ENCODE results near the gene PTPRA. TPM values are rescaled to one million over a fixed set of nuclear protein-coding genes. Genes with fewer than 3 reads are reported as not detected.
A peak's percentile ranks its signal among the peaks of the same experiment; 100 is the strongest.

Gene PTPRA
- polyA plus RNA-seq, 2 donors: 11.5 to 21.7 TPM

DNA sequence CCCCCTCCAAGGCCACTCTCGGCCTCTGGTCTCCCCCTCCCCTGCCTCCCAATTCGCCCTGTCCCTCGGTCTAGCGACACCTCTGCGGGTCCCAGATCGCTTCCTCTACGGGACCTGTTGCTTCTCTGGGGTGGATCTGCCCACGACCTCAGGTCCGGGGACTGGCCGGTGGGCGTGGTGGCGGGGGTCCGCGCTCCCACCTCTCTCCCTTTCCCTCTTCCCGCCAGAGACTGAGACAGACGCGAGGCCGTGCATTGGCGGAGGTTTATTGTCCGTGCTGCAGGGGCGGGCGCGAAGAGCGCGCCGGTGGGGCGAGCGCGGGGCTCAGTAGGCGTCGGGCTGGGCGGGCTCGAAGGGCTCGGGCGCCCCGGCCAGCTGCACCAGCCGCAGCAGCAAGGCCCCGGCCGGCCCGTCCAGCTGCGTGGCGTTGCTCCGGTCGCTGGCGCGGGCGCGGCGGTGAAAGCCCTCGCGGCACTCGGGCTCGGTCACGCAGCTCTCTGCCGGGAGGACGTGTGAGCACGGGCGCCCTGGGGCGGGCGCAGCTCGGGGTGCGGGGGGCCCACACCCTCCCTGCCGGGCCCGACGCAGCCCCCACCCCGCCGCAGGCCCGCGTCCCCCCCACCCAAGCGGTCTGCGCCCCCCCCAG, 209.1 kb downstream of the PTPRA start:
- Histone ChIP-seq H3K4me1 (ENCODE audit: control insufficient read depth in 2 of 2, insufficient read depth in 2 of 2, low read length in 1 of 2) (peaks cover 2 to 10% of the 10 kb centered on the region in 2 donors), H3K4me3 (ENCODE audit: low read depth in 1 of 2, low read length in 2 of 2) (peak overlapping the region; percentile 34 to 40), H3K27ac (ENCODE audit: low read depth in 2 of 2, low read length in 1 of 2) (no peak overlapping the region), H3K9me3 (ENCODE audit: control insufficient read depth in 2 of 2, insufficient read depth in 1 of 2, low read depth in 1 of 2, low read length in 1 of 2) (peaks cover 0 to 3% of the 10 kb centered on the region in 2 donors), H3K36me3 (ENCODE audit: control insufficient read depth in 2 of 2, insufficient read depth in 2 of 2, low read length in 1 of 2) (no peaks in the 10 kb centered on the region), H3K27me3 (ENCODE audit: control insufficient read depth in 1 of 2, insufficient read depth in 2 of 2, low read length in 2 of 2) (peaks cover 0 to 12% of the 10 kb centered on the region in 2 donors)
- 5% methylated on average over 55 to 71 of the region's 71 CpGs for WGBS, 2 donors

DNA sequence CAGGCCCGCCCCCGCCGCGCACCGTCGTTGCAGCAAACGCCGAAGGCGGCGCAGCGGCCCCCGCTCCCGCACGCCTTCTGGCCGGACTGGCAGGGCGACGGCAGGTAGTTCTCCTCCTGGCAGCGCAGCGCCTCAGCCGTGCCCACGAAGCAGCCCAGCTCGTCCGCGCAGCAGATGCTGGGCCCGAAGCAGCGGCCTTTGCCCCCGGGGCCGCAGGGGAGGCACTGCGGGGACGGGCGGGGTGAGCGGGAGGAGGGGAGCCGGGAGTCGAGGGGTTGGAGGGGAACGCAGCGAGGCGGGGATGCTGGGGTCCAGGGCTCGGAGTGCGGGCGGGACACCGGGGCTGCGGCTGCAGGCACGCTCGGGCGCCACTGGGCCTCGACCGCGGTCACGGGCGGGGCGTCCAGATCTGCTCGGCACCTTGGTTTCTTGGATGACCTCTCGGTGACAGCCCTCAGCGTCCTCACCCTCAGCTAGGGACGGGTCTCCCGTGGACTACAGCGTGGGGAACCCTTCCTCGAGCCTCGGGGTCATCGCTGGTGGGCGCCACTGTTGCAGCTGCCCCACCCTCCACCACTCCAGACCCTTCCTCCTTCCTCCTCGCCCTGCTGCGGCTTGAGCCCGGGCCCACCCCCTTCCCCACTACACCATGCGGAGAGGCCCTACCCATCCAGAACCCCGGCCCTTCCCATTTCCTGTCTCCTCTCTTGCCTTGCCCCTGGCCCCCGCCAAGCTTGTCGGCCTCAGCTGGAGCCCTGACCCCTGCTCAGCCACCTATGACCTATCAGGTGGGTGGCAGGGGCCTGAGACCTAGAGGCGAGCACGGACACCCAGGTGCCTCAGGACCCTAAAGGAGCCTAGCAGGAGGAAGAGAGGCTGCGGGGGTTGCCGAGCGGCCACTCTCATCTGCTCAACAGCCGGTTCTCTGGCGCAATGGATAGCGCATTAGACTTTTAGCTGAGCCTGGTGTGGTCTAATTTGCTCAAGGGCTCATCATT, 210.0 kb downstream of the PTPRA start:
- Histone ChIP-seq H3K36me3 (ENCODE audit: control insufficient read depth in 2 of 2, insufficient read depth in 2 of 2, low read length in 1 of 2) (no peaks in the 10 kb centered on the region), H3K27me3 (ENCODE audit: control insufficient read depth in 1 of 2, insufficient read depth in 2 of 2, low read length in 2 of 2) (peaks cover 0 to 12% of the 10 kb centered on the region in 2 donors), H3K4me1 (ENCODE audit: control insufficient read depth in 2 of 2, insufficient read depth in 2 of 2, low read length in 1 of 2) (peaks cover 2 to 10% of the 10 kb centered on the region in 2 donors), H3K27ac (ENCODE audit: low read depth in 2 of 2, low read length in 1 of 2) (no peak overlapping the region), H3K4me3 (ENCODE audit: low read depth in 1 of 2, low read length in 2 of 2) (peak overlapping the region; percentile 21 to 40), H3K9me3 (ENCODE audit: control insufficient read depth in 2 of 2, insufficient read depth in 1 of 2, low read depth in 1 of 2, low read length in 1 of 2) (peaks cover 0 to 3% of the 10 kb centered on the region in 2 donors)
- WGBS, 2 donors: 18 to 19% methylated on average over 49 to 76 of the region's 76 CpGs

DNA sequence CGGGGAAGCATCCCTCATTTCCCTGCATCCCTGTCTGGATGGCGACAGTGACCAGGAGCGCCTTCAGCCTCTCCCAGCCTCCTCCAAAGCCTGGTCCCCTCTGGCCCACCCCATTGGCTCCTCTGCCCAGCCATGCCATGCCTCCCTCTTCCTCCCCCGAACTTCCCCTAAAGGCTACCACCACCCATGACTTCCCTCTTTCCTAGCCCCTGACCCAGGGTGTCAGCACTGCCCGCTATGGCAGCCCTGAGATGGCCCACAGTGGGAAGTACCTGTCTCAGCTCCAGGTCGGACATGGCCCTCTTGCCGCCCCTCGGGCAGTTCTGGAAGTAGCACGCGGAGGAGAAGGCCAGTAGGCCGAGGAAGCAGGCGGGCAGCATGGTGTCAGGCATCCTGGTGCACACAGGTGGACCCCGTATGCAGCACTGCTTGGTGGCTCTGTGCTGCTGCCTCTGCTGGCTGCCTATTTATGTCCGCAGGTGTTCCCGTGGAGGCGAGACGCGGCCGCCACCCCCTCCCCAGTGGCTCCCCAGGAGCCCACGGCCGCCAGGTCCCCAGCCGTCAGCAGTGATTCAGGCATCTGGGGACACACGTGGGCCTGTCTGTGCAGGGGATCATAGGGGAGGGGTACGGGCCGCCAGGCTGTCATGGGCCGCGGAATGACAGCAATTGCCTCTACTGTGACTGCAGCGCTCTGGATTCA, 211.2 kb downstream of the PTPRA start, which contains the start of gene AVP:
AVP (minus strand) TSS at position 442 of the 703 bp plus-strand sequence; CDS start at position 392, 50 bp downstream.
- Histone ChIP-seq H3K9me3 (ENCODE audit: control insufficient read depth in 2 of 2, insufficient read depth in 1 of 2, low read depth in 1 of 2, low read length in 1 of 2) (peaks cover 0 to 3% of the 10 kb centered on the region in 2 donors), H3K4me1 (ENCODE audit: control insufficient read depth in 2 of 2, insufficient read depth in 2 of 2, low read length in 1 of 2) (peaks cover 2 to 10% of the 10 kb centered on the region in 2 donors), H3K36me3 (ENCODE audit: control insufficient read depth in 2 of 2, insufficient read depth in 2 of 2, low read length in 1 of 2) (no peaks in the 10 kb centered on the region), H3K4me3 (ENCODE audit: low read depth in 1 of 2, low read length in 2 of 2) (no peak within 1 kb of the TSS), H3K27ac (ENCODE audit: low read depth in 2 of 2, low read length in 1 of 2) (no peak within 1 kb of the TSS), H3K27me3 (ENCODE audit: control insufficient read depth in 1 of 2, insufficient read depth in 2 of 2, low read length in 2 of 2) (peaks cover 0 to 12% of the 10 kb centered on the region in 2 donors)
- WGBS, 2 donors: 85% methylated on average over 28 of the region's 28 CpGs

DNA sequence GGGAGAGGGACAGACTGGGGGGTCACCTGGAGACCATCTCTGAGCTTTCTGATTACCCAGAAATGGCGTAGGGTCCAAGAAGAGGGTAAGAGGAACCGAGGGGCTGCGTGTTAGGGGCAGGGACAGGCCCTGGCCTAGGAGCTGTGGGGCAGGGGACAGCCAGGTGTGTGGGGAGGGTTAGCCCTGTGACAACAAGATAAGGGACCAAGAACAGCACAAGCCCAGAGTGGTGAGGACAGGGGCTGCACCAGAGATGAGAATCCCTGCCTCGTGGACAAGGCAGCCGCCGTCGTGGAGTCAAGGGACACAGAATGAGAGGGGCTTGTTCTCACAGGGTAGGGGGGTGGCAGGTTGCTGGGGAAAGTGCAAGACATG, 211.7 kb downstream of the PTPRA start:
- H3K4me1 ChIP-seq (ENCODE audit: control insufficient read depth in 2 of 2, insufficient read depth in 2 of 2, low read length in 1 of 2): peaks cover 2 to 10% of the 10 kb centered on the region in 2 donors
- H3K27ac ChIP-seq (ENCODE audit: low read depth in 2 of 2, low read length in 1 of 2): no peak overlapping the region
- WGBS, 2 donors: 88 to 89% methylated on average over 7 of the region's 7 CpGs
- H3K4me3 ChIP-seq (ENCODE audit: low read depth in 1 of 2, low read length in 2 of 2): no peak overlapping the region
- H3K27me3 ChIP-seq (ENCODE audit: control insufficient read depth in 1 of 2, insufficient read depth in 2 of 2, low read length in 2 of 2): peaks cover 0 to 12% of the 10 kb centered on the region in 2 donors
- peaks cover 0 to 3% of the 10 kb centered on the region in 2 donors for H3K9me3 ChIP-seq (ENCODE audit: control insufficient read depth in 2 of 2, insufficient read depth in 1 of 2, low read depth in 1 of 2, low read length in 1 of 2)
- no peaks in the 10 kb centered on the region for H3K36me3 ChIP-seq (ENCODE audit: control insufficient read depth in 2 of 2, insufficient read depth in 2 of 2, low read length in 1 of 2)

DNA sequence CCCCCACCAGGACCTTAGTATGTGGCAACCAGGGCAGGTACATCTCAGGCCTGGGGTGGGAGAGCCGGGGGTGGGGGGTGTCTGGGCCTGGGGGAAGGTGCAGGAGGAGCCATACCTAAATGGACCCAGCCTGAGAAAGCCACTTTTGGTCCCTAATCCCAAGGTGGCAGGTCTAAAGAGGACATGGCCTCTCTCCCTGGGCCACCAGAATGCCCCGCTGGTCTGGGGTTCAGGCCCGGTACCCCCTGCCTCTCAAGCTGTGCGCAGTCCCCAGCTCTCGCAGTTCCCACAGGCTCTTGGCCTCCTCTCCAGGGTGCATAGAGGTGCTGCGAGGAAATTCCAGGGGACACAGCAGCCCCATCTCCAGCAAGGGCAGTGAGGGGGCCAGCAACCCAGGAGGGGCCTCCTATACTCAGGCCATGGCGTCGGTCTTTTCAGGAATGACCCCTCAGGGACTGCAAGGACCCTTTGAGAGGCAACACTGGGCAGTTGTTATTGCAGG, 212.3 kb downstream of the PTPRA start:
- Histone ChIP-seq H3K4me1 (ENCODE audit: control insufficient read depth in 2 of 2, insufficient read depth in 2 of 2, low read length in 1 of 2) (peaks cover 2 to 10% of the 10 kb centered on the region in 2 donors), H3K27ac (ENCODE audit: low read depth in 2 of 2, low read length in 1 of 2) (no peak overlapping the region), H3K36me3 (ENCODE audit: control insufficient read depth in 2 of 2, insufficient read depth in 2 of 2, low read length in 1 of 2) (no peaks in the 10 kb centered on the region), H3K27me3 (ENCODE audit: control insufficient read depth in 1 of 2, insufficient read depth in 2 of 2, low read length in 2 of 2) (peaks cover 0 to 12% of the 10 kb centered on the region in 2 donors), H3K4me3 (ENCODE audit: low read depth in 1 of 2, low read length in 2 of 2) (no peak overlapping the region), H3K9me3 (ENCODE audit: control insufficient read depth in 2 of 2, insufficient read depth in 1 of 2, low read depth in 1 of 2, low read length in 1 of 2) (peaks cover 0 to 3% of the 10 kb centered on the region in 2 donors)
- WGBS, 2 donors: 95% methylated on average over 8 of the region's 8 CpGs

- peaks cover 3 to 6% of the 10 kb centered on the region in 2 donors for H3K4me1 ChIP-seq (ENCODE audit: control insufficient read depth in 2 of 2, insufficient read depth in 2 of 2, low read length in 1 of 2)
- peaks cover 0 to 13% of the 10 kb centered on the region in 2 donors for H3K27me3 ChIP-seq (ENCODE audit: control insufficient read depth in 1 of 2, insufficient read depth in 2 of 2, low read length in 2 of 2)
- WGBS, 2 donors: 85 to 87% methylated on average over 7 of the region's 7 CpGs
- no peak overlapping the region for H3K27ac ChIP-seq (ENCODE audit: low read depth in 2 of 2, low read length in 1 of 2)
- H3K9me3 ChIP-seq (ENCODE audit: control insufficient read depth in 2 of 2, insufficient read depth in 1 of 2, low read depth in 1 of 2, low read length in 1 of 2): peaks cover 0 to 3% of the 10 kb centered on the region in 2 donors
- H3K36me3 ChIP-seq (ENCODE audit: control insufficient read depth in 2 of 2, insufficient read depth in 2 of 2, low read length in 1 of 2): no peaks in the 10 kb centered on the region
- H3K4me3 ChIP-seq (ENCODE audit: low read depth in 1 of 2, low read length in 2 of 2): no peak overlapping the region
Observed at GRCh38 chr20:3088031-3088430, 214.8 kb downstream of the PTPRA start.

Other genes starting within 250 kb of the PTPRA start
- 100 to 1,000 TPM; 135 to 175 TPM for gene NOP56, start 220.8 kb upstream of the PTPRA start, polyA plus RNA-seq
- 10 to 100 TPM; 58.8 to 89.2 TPM for gene IDH3B, start 209.3 kb upstream of the PTPRA start, polyA plus RNA-seq
- gene EBF4, start 180.7 kb upstream of the PTPRA start, polyA plus RNA-seq: 1 to 10 TPM; 4.8 to 7.0 TPM
- gene CPXM1, start 72.9 kb upstream of the PTPRA start, polyA plus RNA-seq: 1 to 10 TPM in 1 of 2 donors, under 1 TPM in 1; 0.28 to 2.5 TPM
- not detected for gene C20orf141, start 58.5 kb upstream of the PTPRA start, polyA plus RNA-seq
- not detected for gene TMEM239, start 57.1 kb upstream of the PTPRA start, polyA plus RNA-seq
- 10 to 100 TPM; 18.0 to 49.3 TPM for gene PCED1A, start 32.8 kb upstream of the PTPRA start, polyA plus RNA-seq
- gene VPS16, start 32.7 kb upstream of the PTPRA start, polyA plus RNA-seq: 10 to 100 TPM; 28.6 to 35.8 TPM
- under 1 TPM in 1 of 2 donors, not detected in 1; 0.24 TPM for gene GNRH2, start 170.1 kb downstream of the PTPRA start, polyA plus RNA-seq
- gene MRPS26, start 172.6 kb downstream of the PTPRA start, polyA plus RNA-seq: 10 to 100 TPM; 57.2 to 67.1 TPM
- gene OXT, start 198.1 kb downstream of the PTPRA start, polyA plus RNA-seq: under 1 TPM in 1 of 2 donors, not detected in 1; 0.13 TPM
- not detected for gene AVP, start 211.2 kb downstream of the PTPRA start, polyA plus RNA-seq

Data from esophagus (tissue), 2 donors.